Gastroesophageal sphincter (tissue), 4 donors: ENCODE data around the gene EGFR. TPM values are rescaled to one million over a fixed set of nuclear protein-coding genes. Genes with fewer than 3 reads are reported as not detected.
A peak's percentile ranks its signal among the peaks of the same experiment; 100 is the strongest.

Source experiments
- ATAC-seq: fragments of 150-250 bp; one replicate; pipeline ENCODE4 v1.9.1; 2016; ENCODE audit warnings: mild to moderate bottlenecking, moderate library complexity
- H3K27ac ChIP-seq, 4 donors: fragments of 200-600 bp; sonication (generic) in 3 of 4; 1 replicate in 3 of 4; 2 replicates in 1 of 4; pipeline ENCODE4 v1.5.1; 2016 to 2019
- H3K27me3 ChIP-seq: fragments of 200-600 bp; sonication (generic); one replicate; pipeline ENCODE4 v1.5.1; 2019
- H3K36me3 ChIP-seq, 2 donors: fragments of 200-600 bp; sonication (generic); one replicate each; pipeline ENCODE4 v1.5.1; 2019; ENCODE audit warnings: control low read depth in 1 of 2
- H3K4me1 ChIP-seq, 3 donors: fragments of 200-600 bp; sonication (generic); 1 replicate in 2 of 3; 2 replicates in 1 of 3; pipeline ENCODE4 v1.5.1; 2016 to 2019; ENCODE audit warnings: control low read depth in 2 of 3
- H3K4me3 ChIP-seq, 2 donors: fragments of 200-600 bp; sonication (generic); one replicate each; pipeline ENCODE4 v1.5.1; 2019; ENCODE audit warnings: mild to moderate bottlenecking in 1 of 2, moderate library complexity in 1 of 2
- H3K9me3 ChIP-seq, 3 donors: fragments of 200-600 bp; sonication (generic); one replicate each; pipeline ENCODE4 v1.5.1; 2017 to 2019; ENCODE audit warnings: control low read depth in 2 of 3
- CTCF ChIP-seq, 4 experiments: fragments of 200-600 bp in 2 of 4; fragments of 450-650 bp in 2 of 4; sonication (generic) in 1 of 4; IDR thresholded peaks; one replicate each; pipeline ENCODE4 v1.5.1; 2017 to 2019; ENCODE audit warnings: antibody characterized with exemption in 4 of 4, mild to moderate bottlenecking in 2 of 4, moderate library complexity in 2 of 4
- EP300 ChIP-seq: sonication (generic); formaldehyde crosslinking; IDR thresholded peaks from one replicate; pipeline ENCODE4 v1.6.1; 2017; ENCODE audit warnings: antibody characterized with exemption, mild to moderate bottlenecking
- POLR2A ChIP-seq, 2 donors: fragments of 450-650 bp; IDR thresholded peaks; one replicate each; pipeline ENCODE4 v1.6.1; 2017; ENCODE audit warnings: antibody characterized with exemption in 2 of 2, mild to moderate bottlenecking in 2 of 2, moderate library complexity in 1 of 2
- POLR2AphosphoS5 ChIP-seq: sonication (generic); formaldehyde crosslinking; IDR thresholded peaks from one replicate; pipeline ENCODE4 v1.6.1; 2017; ENCODE audit warnings: antibody characterized with exemption
- WGBS, 2 donors: methylation state at CpG; one replicate each; pipeline ENCODE4 v1.1.5; 2018; ENCODE audit warnings: low coverage in 1 of 2; 5-methylcytosine and 5-hydroxymethylcytosine counted together
- total RNA-seq, 4 donors: library from RNA; depleted of rRNA; stranded (reverse); fragments of >200 nt; gene quantifications; one replicate each; pipeline ENCODE4 v1.1.0, GENCODE V29; 2016

Gene EGFR
- total RNA-seq, 4 donors from 2014 or later: 85.7 to 126 (median 111) TPM

- no peak overlapping the region for H3K4me3 ChIP-seq
- H3K27me3 ChIP-seq: no peaks in the 10 kb centered on the region
- H3K36me3 ChIP-seq: peaks cover 0 to 91% of the 10 kb centered on the region in 2 donors
- no peak overlapping the region for H3K27ac ChIP-seq
- TF ChIP-seq EP300 (no peak), POLR2AphosphoS5 (no peak), POLR2A (IDR thresholded peaks at IDR 0.05) (no peak), CTCF (IDR thresholded peaks at IDR 0.05) (no peak)
- H3K9me3 ChIP-seq: no peaks in the 10 kb centered on the region
- ATAC-seq: no peak
- H3K4me1 ChIP-seq: peaks cover 0 to 12% (median 2%) of the 10 kb centered on the region in 3 donors
- WGBS, 2 donors: 90 to 94% methylated on average over 7 of the region's 8 CpGs
Observed at GRCh38 chr7:55147101-55147500, 128.3 kb downstream of the EGFR start.

GRCh38 chr7:55147736-55148135, 128.9 kb downstream of the EGFR start:
- 94 to 100% methylated on average over 2 of the region's 2 CpGs for WGBS, 2 donors
- H3K4me3 ChIP-seq: no peak overlapping the region
- H3K36me3 ChIP-seq: peaks cover 0 to 94% of the 10 kb centered on the region in 2 donors
- ATAC-seq: no peak
- H3K27me3 ChIP-seq: no peaks in the 10 kb centered on the region
- H3K9me3 ChIP-seq: no peaks in the 10 kb centered on the region
- TF ChIP-seq POLR2A (IDR thresholded peaks at IDR 0.05): no peak
- TF ChIP-seq CTCF (IDR thresholded peaks at IDR 0.05): no peak
- no peak for TF ChIP-seq POLR2AphosphoS5
- no peak for TF ChIP-seq EP300
- H3K27ac ChIP-seq: no peak overlapping the region
- H3K4me1 ChIP-seq: peaks cover 0 to 9% (median 0%) of the 10 kb centered on the region in 3 donors

GRCh38 chr7:55148571-55148970, 129.8 kb downstream of the EGFR start:
- peaks cover 0 to 9% (median 0%) of the 10 kb centered on the region in 3 donors for H3K4me1 ChIP-seq
- no peak overlapping the region for H3K27ac ChIP-seq
- H3K9me3 ChIP-seq: no peaks in the 10 kb centered on the region
- no peaks in the 10 kb centered on the region for H3K27me3 ChIP-seq
- no peak for ATAC-seq
- H3K36me3 ChIP-seq: peaks cover 0 to 94% of the 10 kb centered on the region in 2 donors
- H3K4me3 ChIP-seq: no peak overlapping the region
- TF ChIP-seq POLR2AphosphoS5 (no peak), CTCF (IDR thresholded peaks at IDR 0.05) (no peak), POLR2A (IDR thresholded peaks at IDR 0.05) (no peak)
- 65 to 83% methylated on average over 1 to 3 of the region's 3 CpGs for WGBS, 2 donors

GRCh38 chr7:55149001-55149400, 130.2 kb downstream of the EGFR start:
- Histone ChIP-seq H3K4me3 (no peak overlapping the region), H3K36me3 (peaks cover 0 to 94% of the 10 kb centered on the region in 2 donors)
- WGBS, 2 donors: 83 to 86% methylated on average over 1 of the region's 1 CpG

GRCh38 chr7:55150166-55150565, 131.3 kb downstream of the EGFR start:
- no peaks in the 10 kb centered on the region for H3K9me3 ChIP-seq
- 91 to 93% methylated on average over 13 of the region's 13 CpGs for WGBS, 2 donors
- peaks cover 0 to 94% of the 10 kb centered on the region in 2 donors for H3K36me3 ChIP-seq
- ATAC-seq: no peak
- H3K27me3 ChIP-seq: no peaks in the 10 kb centered on the region
- no peak for TF ChIP-seq POLR2AphosphoS5
- TF ChIP-seq EP300: no peak
- no peak for TF ChIP-seq CTCF (IDR thresholded peaks at IDR 0.05)
- TF ChIP-seq POLR2A (IDR thresholded peaks at IDR 0.05): no peak
- no peak overlapping the region for H3K4me3 ChIP-seq
- peaks cover 0 to 6% (median 0%) of the 10 kb centered on the region in 3 donors for H3K4me1 ChIP-seq
- H3K27ac ChIP-seq: no peak overlapping the region

More at GRCh38 chr7:55149001-55149400, 130.2 kb downstream of the EGFR start:
- TF ChIP-seq POLR2AphosphoS5 (peak; percentile 18), POLR2A (IDR thresholded peaks at IDR 0.05) (no peak)
- Histone ChIP-seq H3K27me3 (no peaks in the 10 kb centered on the region), H3K9me3 (no peaks in the 10 kb centered on the region), H3K27ac (no peak overlapping the region), H3K4me1 (peaks cover 0 to 9% (median 0%) of the 10 kb centered on the region in 3 donors)
- no peak for ATAC-seq
